ENCODE measurements around the gene DTNA.

DNA sequence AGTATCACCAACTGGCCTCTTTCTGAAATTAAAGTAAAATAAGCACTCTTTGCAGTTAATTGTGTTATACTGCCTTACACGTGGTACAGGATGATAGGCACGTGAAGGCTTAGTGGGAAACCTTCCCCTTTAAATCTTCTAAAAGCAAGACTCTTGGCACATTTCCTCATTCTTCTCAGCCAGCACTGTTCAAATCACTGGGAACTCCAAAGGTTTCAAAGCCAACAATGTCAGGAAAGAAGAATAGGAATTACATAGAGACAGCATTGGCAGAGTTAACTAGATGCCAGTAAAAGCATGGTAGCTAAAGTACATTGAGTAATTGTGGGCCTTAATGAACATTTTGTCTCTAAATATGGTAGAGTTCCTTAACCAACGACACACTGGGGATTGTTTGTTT lies 96.4 kb downstream of the DTNA start:
- TF ChIP-seq POLR2AphosphoS5 (IDR thresholded peaks at IDR 0.05; ENCODE audit: low read depth, low read length) (no peak), TCF7L2 (IDR thresholded peaks at IDR 0.05; ENCODE audit: low read depth, low read length) (no peak), SIN3A (IDR thresholded peaks at IDR 0.05; ENCODE audit: borderline replicate concordance, insufficient read depth, low read depth, low read length) (no peak)
- TF ChIP-seq, protein P1, sequence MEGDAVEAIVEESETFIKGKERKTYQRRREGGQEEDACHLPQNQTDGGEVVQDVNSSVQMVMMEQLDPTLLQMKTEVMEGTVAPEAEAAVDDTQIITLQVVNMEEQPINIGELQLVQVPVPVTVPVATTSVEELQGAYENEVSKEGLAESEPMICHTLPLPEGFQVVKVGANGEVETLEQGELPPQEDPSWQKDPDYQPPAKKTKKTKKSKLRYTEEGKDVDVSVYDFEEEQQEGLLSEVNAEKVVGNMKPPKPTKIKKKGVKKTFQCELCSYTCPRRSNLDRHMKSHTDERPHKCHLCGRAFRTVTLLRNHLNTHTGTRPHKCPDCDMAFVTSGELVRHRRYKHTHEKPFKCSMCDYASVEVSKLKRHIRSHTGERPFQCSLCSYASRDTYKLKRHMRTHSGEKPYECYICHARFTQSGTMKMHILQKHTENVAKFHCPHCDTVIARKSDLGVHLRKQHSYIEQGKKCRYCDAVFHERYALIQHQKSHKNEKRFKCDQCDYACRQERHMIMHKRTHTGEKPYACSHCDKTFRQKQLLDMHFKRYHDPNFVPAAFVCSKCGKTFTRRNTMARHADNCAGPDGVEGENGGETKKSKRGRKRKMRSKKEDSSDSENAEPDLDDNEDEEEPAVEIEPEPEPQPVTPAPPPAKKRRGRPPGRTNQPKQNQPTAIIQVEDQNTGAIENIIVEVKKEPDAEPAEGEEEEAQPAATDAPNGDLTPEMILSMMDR (IDR thresholded peaks at IDR 0.05) = no peak
- TF ChIP-seq, protein P2, sequence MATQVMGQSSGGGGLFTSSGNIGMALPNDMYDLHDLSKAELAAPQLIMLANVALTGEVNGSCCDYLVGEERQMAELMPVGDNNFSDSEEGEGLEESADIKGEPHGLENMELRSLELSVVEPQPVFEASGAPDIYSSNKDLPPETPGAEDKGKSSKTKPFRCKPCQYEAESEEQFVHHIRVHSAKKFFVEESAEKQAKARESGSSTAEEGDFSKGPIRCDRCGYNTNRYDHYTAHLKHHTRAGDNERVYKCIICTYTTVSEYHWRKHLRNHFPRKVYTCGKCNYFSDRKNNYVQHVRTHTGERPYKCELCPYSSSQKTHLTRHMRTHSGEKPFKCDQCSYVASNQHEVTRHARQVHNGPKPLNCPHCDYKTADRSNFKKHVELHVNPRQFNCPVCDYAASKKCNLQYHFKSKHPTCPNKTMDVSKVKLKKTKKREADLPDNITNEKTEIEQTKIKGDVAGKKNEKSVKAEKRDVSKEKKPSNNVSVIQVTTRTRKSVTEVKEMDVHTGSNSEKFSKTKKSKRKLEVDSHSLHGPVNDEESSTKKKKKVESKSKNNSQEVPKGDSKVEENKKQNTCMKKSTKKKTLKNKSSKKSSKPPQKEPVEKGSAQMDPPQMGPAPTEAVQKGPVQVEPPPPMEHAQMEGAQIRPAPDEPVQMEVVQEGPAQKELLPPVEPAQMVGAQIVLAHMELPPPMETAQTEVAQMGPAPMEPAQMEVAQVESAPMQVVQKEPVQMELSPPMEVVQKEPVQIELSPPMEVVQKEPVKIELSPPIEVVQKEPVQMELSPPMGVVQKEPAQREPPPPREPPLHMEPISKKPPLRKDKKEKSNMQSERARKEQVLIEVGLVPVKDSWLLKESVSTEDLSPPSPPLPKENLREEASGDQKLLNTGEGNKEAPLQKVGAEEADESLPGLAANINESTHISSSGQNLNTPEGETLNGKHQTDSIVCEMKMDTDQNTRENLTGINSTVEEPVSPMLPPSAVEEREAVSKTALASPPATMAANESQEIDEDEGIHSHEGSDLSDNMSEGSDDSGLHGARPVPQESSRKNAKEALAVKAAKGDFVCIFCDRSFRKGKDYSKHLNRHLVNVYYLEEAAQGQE (IDR thresholded peaks at IDR 0.05; ENCODE audit: insufficient read depth in 1 of 2, low read depth in 2 of 2, low read length in 1 of 2) = no peak

Measured in Panc1 (cell line).